Measurements from ENCODE around the gene FAM131C.
"Not testable (repeated sequence)": the region's sequence is repeated elsewhere in the genome, so short reads cannot be mapped to it uniquely, and the experiment has no call there.

The FAM131C gene

GRCh38 chr1:16031551-16031950 is 41.9 kb downstream of the FAM131C start:
- no peak for DNase-seq (ENCODE audit: low read depth in 1 of 2, low spot score in 1 of 2)
- peaks cover 6% of the 10 kb centered on the region for H3K27me3 ChIP-seq (ENCODE audit: insufficient read depth, poor library complexity, severe bottlenecking)
- no peak overlapping the region for H3K4me3 ChIP-seq (replicated peaks; ENCODE audit: insufficient read depth, low read length)
- no peak overlapping the region for H3K27ac ChIP-seq (replicated peaks)
- TF ChIP-seq SPI1 (IDR thresholded peaks at IDR 0.05; ENCODE audit: borderline replicate concordance, low read depth) (no peak), CTCF (IDR thresholded peaks at IDR 0.05; ENCODE audit: insufficient read depth, low read length) (no peak), REST (IDR thresholded peaks at IDR 0.05; ENCODE audit: insufficient replicate concordance, low read depth) (no peak), GABPA (IDR thresholded peaks at IDR 0.05; ENCODE audit: low read depth) (no peak), POLR2AphosphoS5 (IDR thresholded peaks at IDR 0.05; ENCODE audit: low read depth) (no peak)

GRCh38 chr1:16029288-16029687 is 44.2 kb downstream of the FAM131C start:
- TF ChIP-seq REST (IDR thresholded peaks at IDR 0.05; ENCODE audit: insufficient replicate concordance, low read depth), result no peak
- TF ChIP-seq POLR2AphosphoS5 (IDR thresholded peaks at IDR 0.05; ENCODE audit: low read depth), result no peak
- TF ChIP-seq SPI1 (IDR thresholded peaks at IDR 0.05; ENCODE audit: borderline replicate concordance, low read depth), result no peak
- no peak for TF ChIP-seq CTCF (IDR thresholded peaks at IDR 0.05; ENCODE audit: insufficient read depth, low read length)
- no peak for TF ChIP-seq GABPA (IDR thresholded peaks at IDR 0.05; ENCODE audit: low read depth)
- DNase-seq (ENCODE audit: low read depth in 1 of 2, low spot score in 1 of 2), result no peak

GRCh38 chr1:16029003-16029268 is 44.5 kb downstream of the FAM131C start:
- H3K27me3 ChIP-seq (ENCODE audit: insufficient read depth, poor library complexity, severe bottlenecking); H3K27ac ChIP-seq (replicated peaks); DNase-seq (ENCODE audit: low read depth in 1 of 2, low spot score in 1 of 2); H3K4me3 ChIP-seq (replicated peaks; ENCODE audit: insufficient read depth, low read length): not testable (repeated sequence)

More at GRCh38 chr1:16029288-16029687, 44.2 kb downstream of the FAM131C start:
- Histone ChIP-seq H3K4me3 (replicated peaks; ENCODE audit: insufficient read depth, low read length) (no peak overlapping the region), H3K27ac (replicated peaks) (no peak overlapping the region), H3K27me3 (ENCODE audit: insufficient read depth, poor library complexity, severe bottlenecking) (peaks cover 9% of the 10 kb centered on the region)

GRCh38 chr1:16028237-16029002 is 45.0 kb downstream of the FAM131C start:
- TF ChIP-seq REST (IDR thresholded peaks at IDR 0.05; ENCODE audit: insufficient replicate concordance, low read depth) (no peak), POLR2AphosphoS5 (IDR thresholded peaks at IDR 0.05; ENCODE audit: low read depth) (no peak), GABPA (IDR thresholded peaks at IDR 0.05; ENCODE audit: low read depth) (no peak), SPI1 (IDR thresholded peaks at IDR 0.05; ENCODE audit: borderline replicate concordance, low read depth) (no peak)
- no peak overlapping the region for H3K27ac ChIP-seq (replicated peaks)
- peaks cover 9% of the 10 kb centered on the region for H3K27me3 ChIP-seq (ENCODE audit: insufficient read depth, poor library complexity, severe bottlenecking)
- no peak overlapping the region for H3K4me3 ChIP-seq (replicated peaks; ENCODE audit: insufficient read depth, low read length)
- DNase-seq (ENCODE audit: low read depth in 1 of 2, low spot score in 1 of 2), result no peak
